Stomach (tissue), 9 donors: ENCODE results near the gene OSM. TPM values are rescaled to one million over a fixed set of nuclear protein-coding genes. Genes with fewer than 3 reads are reported as not detected.

Experiments used
- DNase-seq, 2 donors: peaks; one replicate each; pipeline versions ENCODE4 v3.0.0 to v3.0.0-alpha.2; 2013 to 2019
- H3K27ac ChIP-seq, 5 donors: fragments of 200-600 bp in 4 of 5; sonication (generic) in 4 of 5; one replicate each; pipeline ENCODE4 v1.5.1; 2013 to 2019; ENCODE audit warnings: mild to moderate bottlenecking in 1 of 5, moderate library complexity in 1 of 5
- H3K27me3 ChIP-seq, 3 donors: fragments of 200-600 bp; sonication (generic); one replicate each; pipeline ENCODE4 v1.5.1; 2017 to 2019; ENCODE audit warnings: mixed run types in 1 of 3
- H3K36me3 ChIP-seq, 4 donors: fragments of 200-600 bp; sonication (generic); 1 replicate in 3 of 4; 2 replicates in 1 of 4; pipeline ENCODE4 v1.5.1; 2016 to 2019
- H3K4me1 ChIP-seq, 4 donors: fragments of 200-600 bp; sonication (generic); one replicate each; pipeline ENCODE4 v1.5.1; 2016 to 2019
- H3K4me3 ChIP-seq, 4 donors: fragments of 200-600 bp; sonication (generic) in 3 of 4; one replicate each; pipeline ENCODE4 v1.5.1; 2016 to 2019; ENCODE audit warnings: mild to moderate bottlenecking in 1 of 4
- H3K9me3 ChIP-seq, 4 donors: fragments of 200-600 bp; sonication (generic); one replicate each; pipeline ENCODE4 v1.5.1; 2016 to 2019
- EP300 ChIP-seq: sonication (generic); formaldehyde crosslinking; IDR thresholded peaks from one replicate; pipeline ENCODE4 v1.6.1; 2017; ENCODE audit warnings: antibody characterized with exemption
- POLR2A ChIP-seq, 4 donors: fragments of 450-650 bp; IDR thresholded peaks; one replicate each; pipeline ENCODE4 v1.6.1; 2016; ENCODE audit warnings: antibody characterized with exemption in 4 of 4, control low read depth in 2 of 4, mild to moderate bottlenecking in 1 of 4, moderate library complexity in 1 of 4
- POLR2AphosphoS5 ChIP-seq, 3 donors: sonication (generic); formaldehyde crosslinking; IDR thresholded peaks; one replicate each; pipeline ENCODE4 v1.6.1; 2016; ENCODE audit warnings: antibody characterized with exemption in 3 of 3
- WGBS, 5 donors: extraction: QIAGEN DNeasy Blood & Tissue Kit in 3 of 5; methylation state at CpG; one replicate each; pipeline versions ENCODE4 v1.1.5 to v1.1.7; 2013 to 2018; 5-methylcytosine and 5-hydroxymethylcytosine counted together
- intact Hi-C: fragments of 100-400 bp; cut with DNase I; formaldehyde crosslinking; loops from one replicate; pipeline ENCODE4 v1.15.1; 2023; ENCODE audit warnings: low total_unique reads
- polyA plus RNA-seq, 3 donors: library from polyadenylated mRNA; stranded (reverse); fragments of 200-250 nt; gene quantifications; one replicate each; pipeline ENCODE4 v1.2.3, GENCODE V29; 2013
- total RNA-seq, 5 donors: library from RNA; depleted of rRNA; stranded (reverse); fragments of >200 nt; gene quantifications; one replicate each; pipeline versions ENCODE4 v1.1.0 to v1.2.3, GENCODE V29; 2014 to 2016
- TF ChIP-seq, protein P1 (sequence below), 7 experiments: fragments of 450-650 bp in 4 of 7; fragments of 200-600 bp in 3 of 7; sonication (generic) in 3 of 7; IDR thresholded peaks; one replicate each; pipeline ENCODE4 v1.5.1; 2016 to 2019; ENCODE audit warnings: antibody characterized with exemption in 7 of 7, control low read depth in 2 of 7, mild to moderate bottlenecking in 1 of 7
- donor health status: healthy with polysubstance abuse.
- donor health status: Bipolar disorder and iron deficiency.
- donor health status: healthy.

The OSM gene
- total and polyA plus RNA-seq, 8 donors, result 0.33 to 22.7 (median 1.2) TPM; not detected in 4

DNA sequence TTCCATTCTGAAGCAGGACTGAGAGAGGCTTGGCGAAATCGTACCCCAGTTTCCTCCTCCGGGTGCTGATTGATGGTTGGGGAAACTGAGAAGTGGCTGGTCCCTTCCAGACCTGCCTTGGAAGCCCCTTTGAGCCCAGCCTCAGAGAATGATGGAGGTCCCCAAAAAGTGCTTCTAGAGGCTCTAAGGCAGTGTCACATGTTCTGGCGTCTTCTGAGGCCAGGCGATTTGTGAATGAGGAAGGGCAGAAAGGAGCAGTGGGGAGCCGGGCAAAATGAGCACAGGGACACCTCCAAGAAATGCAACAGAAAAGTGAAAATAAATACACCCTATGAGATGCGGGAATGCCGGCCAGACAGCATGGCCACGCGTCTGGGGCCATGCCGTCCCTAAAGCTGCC, 19.1 kb downstream of the OSM start:
- no peaks in the 10 kb centered on the region for H3K36me3 ChIP-seq
- intact Hi-C loops, result no loop called here
- H3K9me3 ChIP-seq, result no peaks in the 10 kb centered on the region
- no peak for TF ChIP-seq POLR2AphosphoS5 (IDR thresholded peaks at IDR 0.05)
- TF ChIP-seq EP300, result no peak
- peak overlapping the region in 1 of 4 donors; percentile 62 for H3K4me3 ChIP-seq
- H3K27me3 ChIP-seq, result peaks cover 0 to 58% (median 15%) of the 10 kb centered on the region in 3 donors
- peaks cover 15 to 73% (median 42%) of the 10 kb centered on the region in 4 donors for H3K4me1 ChIP-seq
- WGBS, 5 donors, result 78 to 92% (median 87%) methylated on average over 11 of the region's 11 CpGs
- peak overlapping the region in 2 of 5 donors; percentile 24 to 78 for H3K27ac ChIP-seq
- no peak for DNase-seq

DNA sequence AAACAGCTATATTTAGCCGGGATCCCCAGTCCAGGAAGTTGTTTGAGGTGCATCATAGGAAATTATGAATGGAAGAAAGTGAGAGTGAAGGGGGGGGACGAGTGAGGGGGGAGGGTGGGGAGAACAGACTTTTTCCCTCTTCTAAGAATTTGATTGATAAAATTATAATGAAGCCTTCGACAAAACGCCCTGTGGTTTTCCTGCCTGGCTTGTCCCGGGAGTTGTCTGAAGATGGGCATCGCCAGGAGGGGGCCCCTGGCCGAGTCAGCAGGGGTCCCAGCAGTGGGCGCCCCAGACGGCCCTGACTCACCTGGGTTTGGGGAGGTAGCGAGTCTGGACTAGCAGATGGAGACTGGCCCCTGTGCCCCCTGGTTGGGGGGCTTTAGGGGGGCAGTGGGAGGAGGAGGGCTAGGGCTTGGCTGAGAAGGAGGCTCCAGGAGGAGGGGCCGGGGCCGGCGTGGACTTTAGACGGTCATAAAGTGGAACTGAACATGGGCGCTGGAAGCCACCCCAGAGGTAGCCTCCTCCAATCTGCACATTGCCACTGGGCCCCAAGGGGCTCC, 19.8 kb downstream of the OSM start:
- Histone ChIP-seq H3K4me3 (peak overlapping the region; percentile 46 to 62 (median 51)), H3K4me1 (peaks cover 11 to 66% (median 38%) of the 10 kb centered on the region in 4 donors), H3K36me3 (no peaks in the 10 kb centered on the region), H3K27me3 (peaks cover 0 to 58% (median 15%) of the 10 kb centered on the region in 3 donors), H3K9me3 (no peaks in the 10 kb centered on the region), H3K27ac (peak overlapping the region in 4 of 5 donors; percentile 50 to 78 (median 63))
- no peak for TF ChIP-seq EP300
- no peak for TF ChIP-seq POLR2AphosphoS5 (IDR thresholded peaks at IDR 0.05)
- no peak for TF ChIP-seq POLR2A (IDR thresholded peaks at IDR 0.05)
- TF ChIP-seq, protein P1, sequence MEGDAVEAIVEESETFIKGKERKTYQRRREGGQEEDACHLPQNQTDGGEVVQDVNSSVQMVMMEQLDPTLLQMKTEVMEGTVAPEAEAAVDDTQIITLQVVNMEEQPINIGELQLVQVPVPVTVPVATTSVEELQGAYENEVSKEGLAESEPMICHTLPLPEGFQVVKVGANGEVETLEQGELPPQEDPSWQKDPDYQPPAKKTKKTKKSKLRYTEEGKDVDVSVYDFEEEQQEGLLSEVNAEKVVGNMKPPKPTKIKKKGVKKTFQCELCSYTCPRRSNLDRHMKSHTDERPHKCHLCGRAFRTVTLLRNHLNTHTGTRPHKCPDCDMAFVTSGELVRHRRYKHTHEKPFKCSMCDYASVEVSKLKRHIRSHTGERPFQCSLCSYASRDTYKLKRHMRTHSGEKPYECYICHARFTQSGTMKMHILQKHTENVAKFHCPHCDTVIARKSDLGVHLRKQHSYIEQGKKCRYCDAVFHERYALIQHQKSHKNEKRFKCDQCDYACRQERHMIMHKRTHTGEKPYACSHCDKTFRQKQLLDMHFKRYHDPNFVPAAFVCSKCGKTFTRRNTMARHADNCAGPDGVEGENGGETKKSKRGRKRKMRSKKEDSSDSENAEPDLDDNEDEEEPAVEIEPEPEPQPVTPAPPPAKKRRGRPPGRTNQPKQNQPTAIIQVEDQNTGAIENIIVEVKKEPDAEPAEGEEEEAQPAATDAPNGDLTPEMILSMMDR (IDR thresholded peaks at IDR 0.05), result no peak
- 22 to 38% (median 25%) methylated on average over 15 of the region's 15 CpGs for WGBS, 5 donors
- peak in 1 of 2 donors; percentile 63 for DNase-seq
- intact Hi-C loops, result no loop called here

DNA sequence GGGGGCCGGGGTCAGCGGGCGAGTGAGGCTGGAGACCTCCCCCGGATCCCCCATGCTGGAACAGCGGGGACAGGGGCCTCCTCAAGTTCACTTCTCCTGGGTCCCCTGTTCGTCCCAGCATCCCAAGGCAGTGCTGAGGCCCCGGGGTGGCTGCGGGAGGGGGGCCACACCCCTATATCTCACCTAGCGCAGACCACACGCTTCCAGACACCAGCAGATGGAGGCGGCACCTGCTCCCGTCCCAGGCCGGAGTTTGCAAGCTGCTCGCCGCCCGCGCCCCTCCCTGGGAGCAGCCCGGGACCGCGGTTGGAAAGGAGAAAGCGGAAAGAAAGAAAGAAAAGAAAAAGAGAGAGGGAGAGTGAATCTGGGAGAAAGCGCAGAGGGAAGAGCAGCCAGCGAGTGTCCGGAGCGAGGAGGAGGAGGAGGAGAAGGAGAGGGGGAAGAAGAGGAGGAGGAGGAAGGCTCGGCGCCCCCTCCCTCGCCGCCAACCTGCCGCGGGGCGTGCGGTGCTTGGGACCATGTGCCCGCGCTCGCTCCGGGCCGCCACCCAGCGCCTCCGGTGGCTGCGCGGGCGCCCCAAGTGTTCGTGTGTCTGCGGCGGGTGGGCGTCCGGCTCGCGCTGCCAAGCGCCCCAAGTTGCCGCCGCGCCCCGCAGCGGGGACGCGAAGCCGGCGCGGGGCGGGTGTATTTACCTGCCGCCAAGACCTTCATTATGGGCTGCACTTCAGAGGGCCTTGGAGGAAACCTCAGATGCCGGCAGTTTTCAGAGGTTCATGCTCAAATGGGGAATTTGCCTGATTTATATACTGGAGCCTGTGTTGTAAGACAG, 20.5 kb downstream of the OSM start, which contains the start of gene LIF:
Gene LIF (minus strand): TSS at position 775 of the 829 bp plus-strand sequence. CDS start 64 bp downstream, at position 711.
- peaks cover 0 to 58% (median 15%) of the 10 kb centered on the region in 3 donors for H3K27me3 ChIP-seq
- no peaks in the 10 kb centered on the region for H3K36me3 ChIP-seq
- DNase-seq, result peak in 1 of 2 donors; percentile 76
- intact Hi-C loops, result no loop called here
- H3K4me3 ChIP-seq, result peak within 1 kb of the TSS; percentile 46 to 62 (median 51)
- H3K4me1 ChIP-seq, result peaks cover 11 to 59% (median 36%) of the 10 kb centered on the region in 4 donors
- TF ChIP-seq, protein P1 (IDR thresholded peaks at IDR 0.05), result peak in 1 of 7 experiments; percentile 13
- TF ChIP-seq EP300, result no peak
- WGBS, 5 donors, result 1 to 2% (median 2%) methylated on average over 38 to 64 of the region's 64 CpGs
- peak within 1 kb of the TSS in 4 of 5 donors; percentile 50 to 78 (median 63) for H3K27ac ChIP-seq
- no peaks in the 10 kb centered on the region for H3K9me3 ChIP-seq

DNA sequence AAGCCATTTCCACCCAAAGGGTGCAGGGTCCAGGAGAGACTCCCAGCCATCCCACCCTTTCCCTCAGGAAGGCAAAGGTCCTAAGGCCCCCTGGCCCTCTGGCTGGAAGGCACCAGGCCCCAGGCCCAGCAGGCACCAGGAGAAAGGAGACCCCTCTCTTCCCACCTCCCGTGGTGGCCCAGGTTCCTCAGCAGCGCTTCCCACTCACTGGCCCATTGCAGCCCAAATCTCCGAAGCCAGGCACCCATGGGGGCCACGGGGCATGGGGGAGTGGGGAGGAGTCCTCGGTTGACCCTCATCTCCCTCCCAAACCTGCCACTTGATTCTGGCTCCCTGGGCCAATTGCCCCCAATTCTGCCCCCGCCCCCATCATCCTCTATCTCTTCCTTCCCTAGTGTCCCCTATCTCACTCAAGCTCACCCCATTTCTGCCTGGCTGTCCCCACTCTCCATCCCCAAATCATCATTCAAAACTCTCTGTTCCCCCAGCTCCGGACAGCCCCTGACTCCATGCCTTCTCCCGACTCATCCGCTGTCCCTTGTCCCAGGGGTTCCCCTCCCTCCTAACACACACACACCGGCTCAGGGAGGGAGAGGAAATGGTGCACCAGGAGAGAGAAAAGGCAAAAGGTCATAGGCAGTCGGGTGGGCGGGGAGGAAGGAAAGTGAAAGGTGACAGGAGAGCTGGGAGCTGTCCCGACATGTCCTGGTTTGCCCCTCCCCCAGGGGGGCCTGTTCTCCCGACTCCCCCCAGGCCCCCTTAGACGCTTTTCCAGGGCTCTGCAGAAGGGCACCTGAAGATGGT, 21.3 kb downstream of the OSM start:
- TF ChIP-seq EP300, result no peak
- TF ChIP-seq POLR2AphosphoS5 (IDR thresholded peaks at IDR 0.05), result no peak

DNA sequence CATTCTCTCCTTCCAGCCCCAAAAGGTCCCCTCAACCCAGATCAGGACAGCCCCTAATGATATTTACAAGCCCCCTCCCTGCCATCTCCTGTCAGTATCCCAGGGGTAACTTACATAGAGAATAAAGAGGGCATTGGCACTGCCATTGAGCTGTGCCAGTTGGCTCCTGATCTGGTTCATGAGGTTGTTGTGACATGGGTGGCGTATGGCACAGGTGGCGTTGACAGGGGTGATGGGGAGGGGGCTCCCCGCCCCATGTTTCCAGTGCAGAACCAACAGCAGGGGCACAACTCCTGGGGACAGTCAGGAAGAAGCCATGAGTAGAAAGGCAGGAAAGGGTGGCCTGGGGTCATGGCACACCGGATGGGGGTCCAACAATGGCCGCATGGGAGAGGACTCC, 22.0 kb downstream of the OSM start:
- intact Hi-C loops, result no loop called here
- no peaks in the 10 kb centered on the region for H3K36me3 ChIP-seq
- H3K27ac ChIP-seq, result peak overlapping the region in 1 of 5 donors; percentile 71
- TF ChIP-seq EP300 (no peak), POLR2A (IDR thresholded peaks at IDR 0.05) (no peak), POLR2AphosphoS5 (IDR thresholded peaks at IDR 0.05) (no peak)
- TF ChIP-seq, protein P1 (IDR thresholded peaks at IDR 0.05), result no peak
- 93 to 99% (median 97%) methylated on average over 5 of the region's 5 CpGs for WGBS, 5 donors
- H3K4me1 ChIP-seq, result peaks cover 5 to 45% (median 33%) of the 10 kb centered on the region in 4 donors
- H3K27me3 ChIP-seq, result peaks cover 0 to 57% (median 15%) of the 10 kb centered on the region in 3 donors
- DNase-seq, result no peak
- no peak overlapping the region for H3K4me3 ChIP-seq
- no peaks in the 10 kb centered on the region for H3K9me3 ChIP-seq

More for the DNA sequence above, 21.3 kb downstream of the OSM start:
- Histone ChIP-seq H3K36me3 (no peaks in the 10 kb centered on the region), H3K27ac (peak overlapping the region in 4 of 5 donors; percentile 50 to 78 (median 63)), H3K9me3 (no peaks in the 10 kb centered on the region), H3K27me3 (peaks cover 0 to 58% (median 15%) of the 10 kb centered on the region in 3 donors), H3K4me1 (peaks cover 7 to 51% (median 34%) of the 10 kb centered on the region in 4 donors), H3K4me3 (peak overlapping the region; percentile 46 to 62 (median 51))
- 44 to 52% (median 49%) methylated on average over 14 to 15 of the region's 15 CpGs for WGBS, 5 donors
- intact Hi-C loops, result no loop called here
- DNase-seq, result peak in 1 of 2 donors; percentile 60
